HG02885 (cell line): ENCODE data around the gene FMO3.

Experiments used
- ATAC-seq: cut with Tn5 transposase; IDR thresholded peaks from one replicate; pipeline ENCODE4 v1.9.1; 2021; ENCODE audit warnings: mild to moderate bottlenecking; ENCODE audit not compliant: unreplicated experiment, poor library complexity

The FMO3 gene

DNA sequence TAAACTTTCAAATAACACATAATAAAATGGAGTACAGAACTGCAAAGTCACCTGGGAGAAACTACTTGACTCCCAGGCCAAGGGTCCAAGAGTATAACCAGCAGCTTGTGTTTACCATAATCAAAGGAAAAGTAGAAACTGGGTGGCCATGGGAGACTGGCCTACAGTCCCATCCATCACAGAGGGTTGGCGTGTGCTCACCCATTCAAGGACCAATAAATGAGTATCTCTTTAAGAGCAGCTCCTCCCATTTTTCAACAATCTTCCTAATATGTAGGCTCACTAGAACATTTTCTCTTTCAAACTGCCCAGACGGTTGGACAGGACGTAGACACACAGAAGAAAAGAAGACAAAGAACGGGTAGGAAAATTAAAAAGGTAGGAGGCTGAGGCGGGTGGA lies at the start of gene FMO3:
TSS of gene FMO3 (plus strand) at position 302 of the 400 bp plus-strand sequence. CDS start 1,754 bp downstream, outside the sequence.
- no peak for ATAC-seq

DNA sequence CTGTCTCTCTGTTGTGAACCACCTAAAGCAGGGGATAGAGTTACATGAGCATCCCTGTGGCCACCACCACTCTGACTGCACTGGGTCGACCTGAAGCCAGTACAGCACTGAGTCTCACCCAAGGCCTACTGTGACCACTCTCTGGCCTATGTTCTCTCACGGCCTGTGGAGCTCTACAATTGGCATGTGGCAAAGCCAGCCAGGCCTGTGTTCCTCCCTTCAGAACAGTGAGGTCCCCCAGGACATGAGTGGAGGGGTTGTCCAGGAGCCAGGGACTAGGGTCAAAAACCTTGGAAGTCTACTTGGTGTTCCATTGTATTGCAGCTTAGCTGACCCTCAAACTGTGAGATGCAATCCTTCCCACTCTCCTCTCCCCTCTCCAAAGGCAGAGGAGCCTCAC lies 42.7 kb upstream of the FMO3 start:
- no peak for ATAC-seq

DNA sequence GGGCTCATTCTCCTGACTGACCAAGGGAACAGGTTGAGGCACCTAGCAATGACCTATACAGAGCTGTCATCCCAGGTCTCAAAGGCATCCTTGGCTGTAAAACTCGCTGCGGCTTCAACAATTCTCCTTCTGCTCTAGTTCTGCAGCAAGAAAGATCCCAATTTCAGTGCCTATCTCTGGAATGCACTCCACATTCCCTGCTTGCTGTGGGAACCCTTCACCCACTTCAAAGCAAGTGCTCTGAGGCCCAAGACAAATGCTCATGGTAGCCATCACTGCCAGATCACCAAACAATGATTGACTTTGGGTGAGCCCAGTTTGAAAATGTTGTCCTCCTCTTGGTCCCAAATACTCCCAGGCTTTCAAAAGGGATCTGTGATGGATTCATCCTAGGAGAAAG lies 37.7 kb upstream of the FMO3 start:
- ATAC-seq, result no peak

DNA sequence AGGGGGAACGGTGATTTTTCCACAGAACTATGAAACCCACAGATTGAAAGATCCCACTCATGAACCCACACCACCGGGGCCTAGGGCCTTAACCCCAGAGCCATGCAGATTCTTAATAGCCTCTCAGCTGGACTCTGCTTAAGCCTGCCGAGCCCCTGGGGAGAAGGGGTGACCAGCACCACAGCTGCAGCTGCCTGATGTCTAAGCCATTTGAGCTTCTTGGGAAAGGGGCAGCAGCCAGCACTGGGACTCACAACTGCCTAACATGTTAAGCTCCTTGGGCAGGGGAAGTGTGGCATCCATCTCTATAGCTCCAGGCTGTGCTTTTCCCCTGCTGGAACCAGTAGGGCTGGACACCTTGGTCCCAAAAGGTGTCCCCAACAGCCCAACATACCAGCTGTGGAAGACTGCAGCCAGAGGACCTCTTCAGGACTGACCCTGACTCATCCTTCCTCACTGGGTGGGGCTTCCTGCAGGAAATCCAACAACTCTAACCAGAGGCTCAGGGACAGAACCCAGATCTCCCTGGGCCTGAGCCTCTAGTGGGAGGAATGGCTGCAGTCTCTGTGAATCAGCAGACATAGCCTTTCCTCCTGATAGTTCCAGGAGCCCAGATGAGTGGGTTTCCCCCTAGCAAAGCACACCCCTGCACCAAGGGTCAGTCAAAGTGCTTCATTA lies 34.6 kb upstream of the FMO3 start:
- no peak for ATAC-seq

DNA sequence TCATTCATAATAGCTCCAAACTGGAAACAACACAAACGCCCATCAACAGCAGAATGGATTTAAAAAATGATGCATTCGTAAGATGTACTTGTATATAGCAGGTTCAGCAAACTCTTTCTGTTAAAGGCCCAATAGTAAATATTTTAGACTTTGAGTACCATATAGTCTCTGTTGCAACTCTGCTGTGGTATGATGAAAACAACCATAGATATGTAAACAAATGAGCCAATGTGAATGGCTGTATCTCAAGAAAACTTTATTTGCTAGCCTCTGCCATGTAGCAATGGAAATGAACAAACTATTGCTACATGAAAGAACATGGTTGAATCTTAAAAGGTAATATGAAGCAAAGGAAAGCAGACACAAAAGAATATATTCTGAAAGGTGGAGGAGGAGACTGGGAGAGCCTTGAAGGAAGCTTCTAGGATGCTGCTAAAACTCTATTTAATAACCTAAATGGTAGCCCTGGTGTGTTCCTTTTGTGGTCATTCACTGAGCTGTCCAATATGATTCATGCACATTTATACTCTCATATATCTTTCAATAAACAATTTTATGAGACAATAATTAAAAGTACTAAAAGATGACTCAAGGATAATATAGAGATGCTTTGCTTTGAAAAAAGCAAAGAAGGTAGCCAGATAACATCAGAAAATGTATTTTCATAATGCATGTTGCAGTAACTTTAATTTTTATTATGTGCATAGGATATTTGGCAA lies 29.1 kb upstream of the FMO3 start:
- no peak for ATAC-seq

DNA sequence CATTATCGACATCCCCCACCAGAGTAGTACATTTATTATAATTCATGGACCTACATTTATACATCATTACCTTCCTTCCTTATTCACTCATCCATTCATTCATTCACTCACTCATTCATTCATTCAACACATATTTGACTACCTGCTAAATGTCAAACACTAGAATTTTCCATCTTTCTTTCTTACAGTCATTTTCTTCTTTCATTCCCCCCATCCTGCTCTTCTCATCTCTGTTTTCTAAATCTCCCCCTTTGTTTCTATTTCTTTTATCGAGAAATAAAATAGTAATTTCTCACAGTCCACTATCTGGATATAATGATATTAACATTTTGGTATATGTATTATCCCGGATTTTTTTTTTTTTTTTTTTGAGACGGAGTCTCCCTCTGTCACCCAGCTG lies 27.8 kb upstream of the FMO3 start:
- no peak for ATAC-seq

DNA sequence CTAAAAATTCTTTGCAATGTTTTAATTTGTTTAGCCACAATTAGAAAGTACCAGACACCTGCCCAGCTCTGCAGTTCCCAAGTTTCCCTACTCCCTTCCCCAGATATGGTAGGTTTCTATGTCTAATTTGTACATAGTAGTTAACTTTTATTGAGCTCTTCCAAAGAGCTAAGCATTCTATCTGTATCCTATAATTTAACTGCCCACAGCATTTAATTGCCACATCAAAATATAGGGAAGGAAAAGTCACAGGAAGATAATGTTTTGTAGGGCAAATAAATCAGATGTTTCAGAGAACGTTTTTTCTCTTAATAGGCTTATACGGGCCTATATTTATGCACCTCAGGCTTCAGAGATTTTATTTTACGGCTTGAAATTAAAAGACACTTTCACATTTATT lies 15.7 kb upstream of the FMO3 start:
- ATAC-seq, result no peak

DNA sequence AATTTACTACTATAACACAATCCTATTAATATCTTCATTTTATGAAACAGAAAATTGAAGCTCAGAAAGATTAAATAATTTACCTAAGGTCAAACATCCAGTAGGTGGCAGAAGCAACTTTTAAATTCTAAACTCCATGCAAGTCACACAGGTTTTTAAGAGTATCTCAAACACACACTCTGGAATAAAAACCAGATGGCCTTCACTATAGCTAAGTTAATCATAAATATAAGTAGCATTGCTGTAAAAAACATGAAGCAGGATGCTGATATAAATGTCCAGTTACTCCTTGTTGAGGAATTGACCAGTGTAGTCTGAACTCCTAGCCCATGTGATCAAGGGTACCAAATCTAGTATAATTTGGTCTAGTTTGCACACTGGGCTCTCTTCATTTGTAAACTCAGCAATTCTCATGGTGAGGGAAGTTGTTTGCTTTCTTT lies 9.4 kb upstream of the FMO3 start:
- no peak for ATAC-seq

DNA sequence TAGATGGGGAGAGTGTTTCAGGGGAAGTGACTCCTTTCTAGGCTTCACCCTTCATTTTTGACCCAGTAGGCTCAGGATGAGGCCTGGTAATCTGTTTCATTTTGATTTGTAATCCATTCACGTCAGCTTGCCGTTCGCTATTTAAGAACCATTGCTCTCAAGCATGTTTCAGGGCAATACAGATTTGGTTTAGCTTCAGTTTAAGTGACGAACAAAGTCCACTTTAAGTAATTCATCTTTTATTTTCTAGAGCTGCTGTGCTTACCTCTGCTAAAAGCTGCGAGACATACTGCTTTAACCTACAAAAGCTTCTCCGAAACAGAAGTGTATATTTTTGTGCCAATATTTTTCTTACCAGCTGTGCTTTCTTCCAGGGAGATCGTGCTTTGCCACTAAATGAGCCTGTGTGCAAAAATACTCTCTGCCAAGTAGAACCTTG lies 8.9 kb upstream of the FMO3 start:
- no peak for ATAC-seq

DNA sequence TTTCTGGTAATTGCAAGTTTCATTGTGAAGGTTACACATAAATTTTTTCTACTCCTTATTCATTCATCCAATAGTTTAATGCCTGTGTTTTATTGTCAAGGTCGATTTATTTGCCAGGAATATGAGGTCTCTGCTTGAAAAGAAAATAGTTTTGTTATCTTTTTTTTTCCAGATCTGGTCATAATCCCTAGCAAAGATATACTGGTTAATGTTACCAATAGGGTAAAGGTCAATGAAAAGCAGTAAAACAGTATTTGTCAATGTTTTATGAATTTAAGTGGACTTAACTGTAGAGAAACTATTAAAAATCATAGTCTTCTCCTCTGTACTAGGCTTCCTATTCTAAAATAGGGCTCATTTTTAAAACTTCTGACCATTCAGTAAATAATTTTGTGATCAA lies 8.1 kb upstream of the FMO3 start:
- no peak for ATAC-seq

DNA sequence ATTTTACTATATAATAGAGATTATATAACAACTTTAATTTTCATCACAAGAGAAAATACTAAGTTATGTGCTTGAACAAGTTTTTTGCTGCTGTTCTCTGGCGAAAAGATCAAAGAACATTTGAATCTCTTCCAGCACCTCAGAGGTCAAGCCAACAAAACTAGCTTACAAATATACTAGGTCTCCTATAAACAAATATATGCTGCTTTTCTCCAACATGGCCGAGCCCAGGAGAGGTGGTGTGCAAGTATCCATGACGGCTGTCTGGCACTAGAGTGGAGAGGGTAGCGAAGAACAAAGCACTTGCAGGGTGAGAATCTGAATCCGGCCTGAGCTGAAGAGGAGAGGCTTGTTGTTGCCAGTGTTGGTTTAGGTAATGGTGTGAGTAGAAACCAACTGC lies 7.5 kb upstream of the FMO3 start:
- ATAC-seq, result no peak

DNA sequence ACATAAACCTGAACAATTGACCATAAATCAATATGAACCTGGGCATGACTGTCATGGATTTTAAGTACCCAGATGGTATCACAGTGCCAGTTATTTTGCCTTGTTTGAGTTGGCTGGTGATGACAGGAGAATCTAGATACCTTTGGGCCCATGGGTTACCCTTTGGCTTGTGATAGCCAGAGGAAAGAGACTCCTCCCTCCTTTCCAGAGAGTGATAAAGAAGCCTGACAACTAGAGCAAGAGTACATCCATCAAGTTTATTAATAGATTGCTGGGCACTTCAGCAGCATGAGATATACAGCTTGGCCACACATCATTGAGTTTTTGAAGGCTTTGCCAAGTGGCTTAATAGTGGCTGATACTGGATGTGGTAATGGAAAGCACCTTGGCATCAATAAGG lies 6.6 kb upstream of the FMO3 start:
- ATAC-seq, result no peak

DNA sequence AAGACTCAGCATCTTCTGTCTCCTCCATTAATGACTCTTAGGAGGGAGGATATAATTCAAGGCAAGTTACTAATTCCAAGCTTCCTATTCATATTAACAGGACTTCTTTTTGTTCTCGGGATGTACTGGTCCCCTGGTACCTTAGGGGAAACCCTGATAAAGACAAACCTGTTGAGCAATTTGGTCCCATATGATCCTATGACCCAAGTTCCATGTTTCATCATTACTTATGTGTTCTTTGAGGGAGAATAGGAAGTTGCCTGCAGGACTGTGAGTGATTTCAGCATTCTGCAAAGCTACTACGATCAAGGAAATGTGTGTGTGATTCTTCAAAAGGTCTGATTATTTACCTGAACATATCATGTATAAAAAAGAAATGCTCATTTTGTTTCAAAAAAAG lies 5.8 kb upstream of the FMO3 start:
- no peak for ATAC-seq

DNA sequence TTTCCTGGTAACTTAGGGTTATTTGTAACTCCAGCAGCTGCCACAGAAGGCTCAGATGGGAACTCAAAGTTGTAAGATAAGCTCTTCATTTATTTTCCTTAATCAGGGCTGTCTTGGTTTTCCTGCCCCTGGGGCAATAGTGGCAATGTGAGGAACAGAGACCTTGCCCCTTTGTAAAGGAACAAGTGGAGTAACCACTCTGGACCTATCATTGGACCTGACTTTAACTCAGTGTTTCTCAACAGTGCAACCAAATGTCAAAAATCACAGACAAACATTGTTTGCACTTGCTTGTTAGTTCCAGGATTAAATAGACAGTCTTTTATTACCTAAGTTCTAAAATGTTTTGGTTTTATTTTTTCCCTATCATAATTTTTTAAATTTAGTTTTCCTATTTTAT lies 2.8 kb upstream of the FMO3 start:
- no peak for ATAC-seq

DNA sequence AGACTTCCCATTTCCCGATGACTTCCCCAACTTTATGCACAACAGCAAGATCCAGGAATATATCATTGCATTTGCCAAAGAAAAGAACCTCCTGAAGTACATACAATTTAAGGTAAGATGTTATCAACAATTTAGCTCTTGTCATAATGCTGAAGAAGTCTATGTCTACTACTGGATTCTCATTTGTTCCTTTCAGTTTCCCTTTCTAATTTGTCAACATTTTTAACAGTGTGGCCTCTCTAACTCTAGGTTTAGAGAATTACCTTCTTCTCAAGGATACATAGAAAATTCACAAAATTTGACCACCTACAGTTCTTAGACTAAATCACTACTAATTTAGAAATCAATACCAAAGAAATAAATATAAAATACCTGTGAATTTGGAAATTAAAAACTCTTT lies 13.2 kb downstream of the FMO3 start:
- no peak for ATAC-seq

DNA sequence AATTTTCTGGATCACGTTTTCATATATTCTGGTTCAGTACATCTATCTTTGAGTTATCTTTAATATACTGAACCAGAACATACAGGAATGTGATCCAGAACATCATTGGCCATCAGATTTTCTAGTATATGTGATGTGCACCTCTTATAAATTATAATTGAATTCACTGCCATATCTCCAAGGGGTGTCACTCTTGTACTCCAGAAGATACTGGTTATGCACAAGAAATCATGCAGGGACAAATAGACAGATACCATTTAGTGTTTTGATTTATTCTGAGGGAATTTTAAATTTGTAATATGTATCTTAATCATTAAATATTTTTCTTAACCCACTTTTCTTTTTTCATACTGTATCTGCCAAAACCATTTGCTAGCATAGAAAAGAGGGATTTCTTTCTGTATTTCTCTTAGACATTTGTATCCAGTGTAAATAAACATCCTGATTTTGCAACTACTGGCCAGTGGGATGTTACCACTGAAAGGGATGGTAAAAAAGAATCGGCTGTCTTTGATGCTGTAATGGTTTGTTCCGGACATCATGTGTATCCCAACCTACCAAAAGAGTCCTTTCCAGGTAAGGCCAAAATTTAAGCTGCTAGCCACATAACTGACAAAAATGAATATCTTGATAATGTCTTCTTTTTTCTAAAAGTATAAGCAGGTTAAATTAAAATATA lies 16.7 kb downstream of the FMO3 start:
- ATAC-seq, result no peak

DNA sequence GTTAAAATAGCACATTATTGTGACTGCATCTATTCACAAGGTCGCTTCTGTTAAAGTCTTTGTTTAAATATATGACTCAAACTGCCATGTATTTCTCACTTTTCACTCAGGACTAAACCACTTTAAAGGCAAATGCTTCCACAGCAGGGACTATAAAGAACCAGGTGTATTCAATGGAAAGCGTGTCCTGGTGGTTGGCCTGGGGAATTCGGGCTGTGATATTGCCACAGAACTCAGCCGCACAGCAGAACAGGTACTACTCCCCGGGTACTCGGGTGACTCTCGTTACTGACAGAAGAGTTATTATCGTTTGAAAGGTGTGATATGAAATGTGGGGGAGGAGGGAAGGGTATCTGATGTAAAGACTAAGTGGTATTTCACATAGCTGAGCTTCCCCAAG lies 17.3 kb downstream of the FMO3 start:
- ATAC-seq, result no peak

DNA sequence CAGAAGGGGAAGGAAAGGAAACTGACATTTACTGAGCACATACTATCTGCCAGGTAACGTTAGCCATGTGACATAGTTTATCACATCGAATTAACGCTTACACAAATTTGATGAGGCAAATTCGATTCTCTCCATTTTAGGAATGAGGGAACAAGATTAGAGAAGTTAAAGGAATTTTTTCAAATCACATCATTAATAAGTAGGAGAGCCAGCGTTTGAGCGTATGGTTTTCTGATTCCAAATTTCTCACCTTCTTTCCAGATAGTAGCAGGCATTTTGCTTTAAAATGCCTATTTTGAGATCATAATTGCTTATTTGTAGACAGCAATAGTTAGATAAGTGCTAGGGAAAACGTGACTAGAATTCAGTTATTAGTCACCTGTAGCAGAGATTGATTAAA lies 19.3 kb downstream of the FMO3 start:
- no peak for ATAC-seq

DNA sequence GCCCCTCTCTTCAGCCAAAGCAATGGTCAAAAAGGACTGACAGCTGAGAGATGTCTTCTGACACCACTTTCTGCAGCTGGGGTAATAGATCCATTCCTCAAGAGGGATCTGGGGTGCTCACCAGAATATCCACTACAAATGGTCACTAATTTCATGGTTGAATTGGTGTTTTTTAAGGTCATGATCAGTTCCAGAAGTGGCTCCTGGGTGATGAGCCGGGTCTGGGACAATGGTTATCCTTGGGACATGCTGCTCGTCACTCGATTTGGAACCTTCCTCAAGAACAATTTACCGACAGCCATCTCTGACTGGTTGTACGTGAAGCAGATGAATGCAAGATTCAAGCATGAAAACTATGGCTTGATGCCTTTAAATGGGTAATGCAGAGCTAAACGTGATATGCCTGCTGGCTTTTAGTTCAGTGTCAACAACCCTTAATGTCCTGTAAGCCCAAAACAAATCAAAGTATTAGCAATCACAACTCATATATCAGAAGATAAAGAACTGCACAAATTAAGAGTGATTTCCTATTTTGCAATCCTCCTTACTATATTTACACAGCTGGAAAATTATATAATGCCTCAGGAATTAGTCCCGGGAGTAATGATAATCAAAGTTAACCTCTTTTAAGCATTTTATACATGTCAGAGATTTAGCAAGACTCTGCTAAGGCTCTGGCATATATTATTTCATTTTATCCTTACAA lies 20.1 kb downstream of the FMO3 start:
- no peak for ATAC-seq

DNA sequence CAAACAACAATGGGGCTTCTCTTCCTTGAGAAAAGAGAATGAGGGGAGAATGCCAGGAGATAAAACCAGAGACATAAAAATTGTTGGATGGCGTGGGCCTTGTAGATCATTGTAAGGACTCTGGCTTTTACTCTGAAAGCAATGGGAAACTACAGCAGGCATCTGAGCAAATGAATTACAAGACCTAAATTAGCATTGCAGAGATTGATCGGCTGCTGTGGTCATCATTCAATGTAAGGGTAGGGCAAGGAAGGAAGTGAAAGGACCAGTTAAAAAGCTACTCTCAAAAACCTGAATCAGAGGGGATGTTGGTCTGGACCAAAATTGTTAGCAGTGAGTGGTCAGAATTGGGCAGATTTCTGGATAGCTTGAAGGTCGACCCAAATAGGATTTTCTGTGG lies 21.4 kb downstream of the FMO3 start:
- no peak for ATAC-seq

DNA sequence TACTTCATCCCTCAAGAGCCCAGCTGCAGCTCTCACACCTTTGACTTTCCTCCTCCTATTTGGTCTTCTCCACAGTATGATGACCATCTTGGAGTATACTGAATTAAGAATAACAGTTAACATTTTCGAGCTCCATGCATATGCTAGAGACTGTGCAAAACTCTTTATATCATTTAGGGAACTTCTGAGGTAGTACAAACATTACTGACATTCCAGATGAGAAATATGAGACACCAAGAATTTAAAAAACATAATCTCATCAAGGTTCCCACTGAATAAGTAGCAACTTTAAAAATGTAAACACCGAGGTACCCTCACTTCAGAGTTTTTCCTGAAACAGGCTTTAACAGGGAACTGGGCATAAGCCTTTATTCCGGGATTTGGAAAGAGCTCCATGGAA lies 22.7 kb downstream of the FMO3 start:
- ATAC-seq, result no peak
